Left renal cortex interstitium (tissue), 4 donors: ENCODE data around the gene ACLY. TPM values are rescaled to one million over a fixed set of nuclear protein-coding genes. Genes with fewer than 3 reads are reported as not detected.
"Not testable (repeated sequence)": the region's sequence is repeated elsewhere in the genome, so short reads cannot be mapped to it uniquely, and the experiment has no call there.

Experiments
- DNase-seq, 4 donors: peaks; one replicate each; pipeline ENCODE4 v3.0.0-alpha.2; 2013; ENCODE audit warnings: low read depth in 4 of 4, low spot score in 2 of 4, missing footprints in 1 of 4
- polyA plus RNA-seq, 4 donors: library from polyadenylated mRNA; unstranded; fragments of 120-200 nt; gene quantifications; one replicate each; pipeline ENCODE4 v1.2.1, GENCODE V29; 2013; ENCODE audit not compliant: insufficient read length in 4 of 4

The ACLY gene
- polyA plus RNA-seq, 4 donors, result 84.7 to 90.6 (median 86.7) TPM

GRCh38 chr17:41836550-41837196 lies 82.1 kb downstream of the ACLY start:
- DNase-seq, result no peak

- peak in 1 of 4 donors; percentile 43 for DNase-seq
These were observed 82.8 kb downstream of the ACLY start, which contains the start of gene NT5C3B for GRCh38 chr17:41835800-41836549. Gene NT5C3B, minus strand, starts transcription at chr17:41836232. Its CDS starts 39 bp downstream, at chr17:41836193.

- DNase-seq, result no peak
These were observed 83.4 kb downstream of the ACLY start for GRCh38 chr17:41835214-41835799.

GRCh38 chr17:41829961-41830360 lies 88.8 kb downstream of the ACLY start:
- DNase-seq, result not testable (repeated sequence)

DNA sequence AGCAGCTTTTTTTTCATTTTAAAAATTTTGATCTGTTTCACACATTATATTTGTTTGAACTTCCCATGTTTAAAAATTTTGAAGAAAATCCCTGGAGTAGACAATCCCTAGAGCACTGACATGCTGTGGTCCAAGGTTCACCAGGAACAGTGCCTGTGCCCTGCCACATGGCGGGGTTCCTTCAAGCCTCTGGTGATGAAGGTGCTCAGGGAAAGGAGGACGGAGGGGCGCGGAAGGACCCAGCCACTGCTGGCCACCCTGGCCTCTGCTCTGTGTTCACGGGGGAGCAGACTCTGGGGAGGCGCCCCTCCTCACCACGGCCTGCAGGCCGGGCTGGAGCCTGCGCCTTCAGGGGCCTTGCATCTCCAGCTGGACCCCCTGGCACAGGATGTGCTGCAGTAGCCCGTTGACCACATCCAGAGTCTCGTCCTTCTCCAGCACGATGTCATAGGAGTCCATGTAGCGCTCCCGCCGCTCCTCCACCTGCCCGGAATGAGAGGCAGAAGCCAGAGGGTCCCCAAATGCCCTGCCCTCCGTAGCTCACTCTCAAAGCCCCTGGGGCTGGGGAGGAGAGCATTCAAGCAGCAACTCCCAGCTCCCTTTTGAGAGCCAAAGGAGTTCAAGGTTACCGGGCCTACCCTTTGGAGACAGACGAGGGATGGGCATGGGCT lies 93.4 kb downstream of the ACLY start:
- DNase-seq, result no peak

DNA sequence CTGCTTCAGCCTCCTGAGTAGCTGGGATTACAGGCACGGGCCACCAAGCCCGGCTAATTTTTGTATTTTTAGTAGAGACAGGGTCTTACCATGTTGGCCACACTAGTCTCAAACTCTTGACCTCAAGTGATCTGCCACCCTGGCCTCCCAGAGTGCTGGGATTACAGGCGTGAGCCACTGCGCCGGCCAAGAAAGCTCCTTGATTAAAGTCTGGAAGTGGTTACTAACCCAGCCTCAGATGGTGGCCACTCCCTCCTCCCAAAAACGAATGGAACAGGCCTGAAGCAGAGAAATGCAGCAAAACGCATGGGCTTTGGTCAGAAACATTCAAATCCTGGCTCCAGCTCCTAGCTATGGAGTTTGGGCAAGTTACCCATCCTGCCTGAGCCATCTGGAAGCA lies 94.7 kb downstream of the ACLY start:
- DNase-seq, result no peak

GRCh38 chr17:41823580-41823979 lies 95.2 kb downstream of the ACLY start:
- DNase-seq, result no peak

DNA sequence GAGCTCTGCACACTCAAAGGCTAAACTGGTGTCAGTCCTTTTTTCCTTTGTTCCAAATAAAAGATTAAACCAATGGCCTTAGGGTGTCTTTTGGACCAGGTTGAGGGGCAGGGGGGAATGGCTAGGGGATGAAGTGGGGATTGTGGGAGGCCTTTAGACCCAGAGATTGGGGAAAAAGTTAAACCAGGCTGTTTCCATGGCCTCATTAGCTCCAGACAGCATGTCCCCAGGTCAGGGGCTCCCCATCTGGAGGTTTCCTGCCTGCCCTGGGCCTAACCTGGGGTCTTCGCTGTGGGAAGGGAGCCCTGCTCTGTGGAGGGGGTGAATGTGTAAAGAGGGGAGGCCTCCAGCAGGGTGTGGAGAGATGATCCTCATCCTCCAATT lies 95.6 kb downstream of the ACLY start:
- DNase-seq, result no peak

- no peak for DNase-seq
These were observed 96.3 kb downstream of the ACLY start for GRCh38 chr17:41822216-41823140.

DNA sequence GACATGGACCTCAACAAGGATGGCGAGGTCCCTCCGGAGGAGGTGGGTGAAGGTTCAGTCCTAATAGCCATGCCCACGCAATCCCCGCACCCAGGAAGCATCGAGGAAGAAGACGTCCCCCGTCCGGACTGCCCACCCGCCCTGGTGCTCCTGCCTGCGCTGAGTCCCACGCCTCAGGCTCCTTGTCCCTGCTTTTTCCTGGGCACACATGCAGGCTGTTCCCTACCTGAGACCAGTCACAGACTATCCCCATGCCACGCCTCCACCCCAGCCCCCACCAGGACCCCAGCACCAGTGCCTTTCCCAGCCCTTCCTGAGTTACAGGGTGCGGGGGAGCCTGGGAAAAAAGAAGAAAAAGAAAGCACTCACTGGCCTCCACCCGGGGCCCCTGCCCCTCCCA lies 97.0 kb downstream of the ACLY start:
- DNase-seq, result no peak

DNA sequence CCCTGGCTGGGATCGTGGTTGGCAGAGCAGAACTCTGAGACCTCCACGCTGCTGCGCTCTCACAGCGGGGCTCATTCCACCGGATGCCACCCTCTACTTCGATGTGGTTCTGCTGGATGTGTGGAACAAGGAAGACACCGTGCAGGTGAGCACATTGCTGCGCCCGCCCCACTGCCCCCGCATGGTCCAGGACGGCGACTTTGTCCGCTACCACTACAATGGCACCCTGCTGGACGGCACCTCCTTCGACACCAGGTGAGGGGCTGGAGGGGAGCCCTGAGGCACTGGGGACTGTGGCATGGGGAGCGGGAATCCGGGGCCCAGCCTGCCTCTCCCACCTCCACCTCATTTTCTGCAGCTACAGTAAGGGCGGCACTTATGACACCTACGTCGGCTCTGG lies 100.7 kb downstream of the ACLY start:
- DNase-seq, result no peak

Other genes starting within 250 kb of the ACLY start
- 100 to 1,000 TPM; 593 to 776 (median 721) TPM for gene EIF1, start 230.1 kb downstream of the ACLY start, polyA plus RNA-seq
- gene GAST, start 206.6 kb downstream of the ACLY start, polyA plus RNA-seq, result not detected
- gene HAP1, start 184.3 kb downstream of the ACLY start, polyA plus RNA-seq, result 1 to 10 TPM in 3 of 4 donors, under 1 TPM in 1; 0.78 to 1.7 (median 1.4) TPM
- gene JUP, start 132.2 kb downstream of the ACLY start, polyA plus RNA-seq, result 100 to 1,000 TPM; 185 to 252 (median 210) TPM
- gene P3H4, start 107.0 kb downstream of the ACLY start, polyA plus RNA-seq, result 10 to 100 TPM; 33.8 to 55.6 (median 46.2) TPM
- 100 to 1,000 TPM; 132 to 191 (median 162) TPM for gene FKBP10, start 105.9 kb downstream of the ACLY start, polyA plus RNA-seq
- 100 to 1,000 TPM in 2 of 4 donors, 10 to 100 TPM in 2; 96.1 to 113 (median 101) TPM for gene NT5C3B, start 82.7 kb downstream of the ACLY start, polyA plus RNA-seq
- under 1 TPM in 3 of 4 donors, not detected in 1; 0.16 to 0.58 (median 0.23) TPM for gene KLHL10, start 81.1 kb downstream of the ACLY start, polyA plus RNA-seq
- 10 to 100 TPM in 2 of 4 donors, 1 to 10 TPM in 2; 8.3 to 11.4 (median 10.0) TPM for gene KLHL11, start 53.5 kb downstream of the ACLY start, polyA plus RNA-seq
- gene ODAD4, start 11.7 kb upstream of the ACLY start, polyA plus RNA-seq, result 1 to 10 TPM; 6.4 to 8.5 (median 7.5) TPM
- 10 to 100 TPM; 64.6 to 87.5 (median 73.3) TPM for gene CNP, start 47.8 kb upstream of the ACLY start, polyA plus RNA-seq
- gene DNAJC7, start 98.5 kb upstream of the ACLY start, polyA plus RNA-seq, result 100 to 1,000 TPM; 122 to 167 (median 156) TPM
- 10 to 100 TPM; 49.4 to 62.2 (median 56.2) TPM for gene NKIRAS2, start 101.1 kb upstream of the ACLY start, polyA plus RNA-seq
- gene C17orf113, start 131.7 kb upstream of the ACLY start, polyA plus RNA-seq, result 1 to 10 TPM; 3.6 to 6.4 (median 4.9) TPM
- gene ZNF385C, start 179.5 kb upstream of the ACLY start, polyA plus RNA-seq, result 10 to 100 TPM in 1 of 4 donors, 1 to 10 TPM in 3; 5.2 to 10.0 (median 6.8) TPM
- 10 to 100 TPM in 2 of 4 donors, 1 to 10 TPM in 2; 8.9 to 11.2 (median 9.8) TPM for gene DHX58, start 193.8 kb upstream of the ACLY start, polyA plus RNA-seq
- 10 to 100 TPM; 45.7 to 78.4 (median 61.9) TPM for gene KAT2A, start 202.4 kb upstream of the ACLY start, polyA plus RNA-seq
- under 1 TPM; 0.14 to 0.56 (median 0.34) TPM for gene HSPB9, start 203.9 kb upstream of the ACLY start, polyA plus RNA-seq
- 100 to 1,000 TPM; 126 to 170 (median 151) TPM for gene RAB5C, start 236.0 kb upstream of the ACLY start, polyA plus RNA-seq